HEK293 (cell line): ENCODE data around the gene SUSD2.

Experiments
- KLF9 ChIP-seq: fragments of 450-650 bp; formaldehyde crosslinking; IDR thresholded peaks from 2 replicates; pipeline ENCODE4 v1.5.1; 2016; ENCODE audit warnings: missing biosample characterization, missing genetic modification characterization, low read depth
- ZNF274 ChIP-seq, 2 experiments: fragments of 200-500 bp in 1 of 2; fragments of 450-650 bp in 1 of 2; sonication (Bioruptor generic) in 1 of 2; formaldehyde crosslinking in 1 of 2; IDR thresholded peaks; 2 replicates each; pipeline versions ENCODE4 v1.5.1 to v1.6.1; 2014 to 2016; ENCODE audit warnings: borderline replicate concordance in 1 of 2, inconsistent platforms in 1 of 2, low read length in 1 of 2, missing biosample characterization in 1 of 2, missing genetic modification characterization in 1 of 2
- ZNF416 ChIP-seq: fragments of 450-650 bp; formaldehyde crosslinking; IDR thresholded peaks from 2 replicates; pipeline ENCODE4 v1.5.1; 2016; ENCODE audit warnings: missing biosample characterization, missing genetic modification characterization

GRCh38 chr22:24219750-24220149, 38.5 kb downstream of the SUSD2 start:
- TF ChIP-seq ZNF274 (IDR thresholded peaks at IDR 0.05; ENCODE audit: low read length) (no peak), ZNF274 (tag by site-specific recombination; IDR thresholded peaks at IDR 0.05; ENCODE audit: borderline replicate concordance) (no peak), KLF9 (no peak), ZNF416 (tag by site-specific recombination) (no peak)
